Measurements from ENCODE around the gene DDX23. TPM values are rescaled to one million over a fixed set of nuclear protein-coding genes. Genes with fewer than 3 reads are reported as not detected.

DDX23 gene
- total RNA-seq, 1 experiment from 2014 or later = 98.1 TPM

GRCh38 chr12:48822139-48822538 lies 29.8 kb downstream of the DDX23 start:
- no peak overlapping the region for H3K4me3 Mint-ChIP-seq
- Histone ChIP-seq H3K79me2 (ENCODE audit: insufficient read depth, low read length) (no peaks in the 10 kb centered on the region), H3K18ac (ENCODE audit: insufficient read length, low read depth, low read length) (no peak overlapping the region), H3K9me3 (ENCODE audit: control insufficient read depth, low read depth, low read length) (no peaks in the 10 kb centered on the region), H2AFZ (ENCODE audit: low read length) (no peak overlapping the region), H3K14ac (ENCODE audit: insufficient read depth, low read length) (no peak overlapping the region; the same call in 1 of the 2 replicates), H2BK12ac (ENCODE audit: insufficient read length, low read depth, low read length) (no peak overlapping the region), H3K56ac (ENCODE audit: insufficient read length, low read depth, low read length) (no peak overlapping the region), H3K23ac (ENCODE audit: insufficient read length, low read depth, low read length) (no peak overlapping the region), H3K9ac (ENCODE audit: extremely low read depth, insufficient read length, low read length) (no peak overlapping the region), H4K5ac (ENCODE audit: insufficient read length, low read depth, low read length) (no peak overlapping the region), H3K79me1 (ENCODE audit: insufficient read depth, low read depth, low read length, poor library complexity, severe bottlenecking) (no peaks in the 10 kb centered on the region), H2BK20ac (ENCODE audit: low read depth, low read length, poor library complexity, severe bottlenecking) (no peak overlapping the region), H3K4me1 (ENCODE audit: insufficient read depth, low read length) (no peaks in the 10 kb centered on the region), H4K8ac (replicated peaks; ENCODE audit: insufficient read length, low read depth, low read length) (no peak overlapping the region), H2BK15ac (ENCODE audit: low read depth, low read length) (no peak overlapping the region), H2BK120ac (ENCODE audit: low read depth, low read length, poor library complexity, severe bottlenecking) (no peak overlapping the region), H2BK5ac (ENCODE audit: insufficient read length, low read length) (no peak overlapping the region), H3K23me2 (ENCODE audit: insufficient read length, low read depth, low read length, poor library complexity, severe bottlenecking) (peaks cover 11% of the 10 kb centered on the region), H3K4ac (ENCODE audit: low read depth, low read length) (no peak overlapping the region), H3K27me3 (ENCODE audit: insufficient read depth, low read length) (peaks cover 10% of the 10 kb centered on the region; the same call in 1 of the 2 replicates), H3K4me2 (ENCODE audit: insufficient read depth, insufficient read length, low read length) (no peak overlapping the region), H3T11ph (ENCODE audit: low read length) (no peak overlapping the region), H4K91ac (ENCODE audit: insufficient read length, low read depth, low read length) (no peak overlapping the region), H2AK5ac (ENCODE audit: insufficient read length, low read length) (no peak overlapping the region), H3K27ac (ENCODE audit: insufficient read length, low read depth, low read length) (no peak overlapping the region), H4K20me1 (ENCODE audit: control insufficient read depth, insufficient read depth, insufficient read length) (no peaks in the 10 kb centered on the region)
- H3K27me3 Mint-ChIP-seq (ENCODE audit: low read depth) = peaks cover 22% of the 10 kb centered on the region
- 0 out of 7 replicates have a peak overlapping the region, but pooled peaks of 1 of the 3 experiments have one; percentile 18 for H3K27ac Mint-ChIP-seq
- H3K9me3 Mint-ChIP-seq = no peaks in the 10 kb centered on the region
- TF ChIP-seq CTCF (conservative IDR thresholded peaks at IDR 0.05) = no peak
- H3K4me1 Mint-ChIP-seq = peaks cover 40 to 51% of the 10 kb centered on the region in 2 experiments
- peaks cover 2 to 37% (median 22%) of the 10 kb centered on the region in 3 experiments; a peak in 5 of 7 replicates for H3K36me3 Mint-ChIP-seq (ENCODE audit: insufficient read depth in 1 of 3, low read depth in 3 of 3)
- no peak for DNase-seq
- WGBS (ENCODE audit: extremely low coverage, insufficient read length, low lambda C conversion rate) = no CpG with 5 or more reads among the region's 5 CpGs

All from H9 (cell line).